C4-2B (cell line): ENCODE data around the gene S1PR4.

Source experiments
- H3K27ac ChIP-seq: fragments of 450-650 bp; 2 replicates; pipeline ENCODE4 v1.5.1; 2017
- ZFX ChIP-seq: fragments of 450-650 bp; IDR thresholded peaks from 2 replicates; pipeline ENCODE4 v1.6.1; 2017
- TF ChIP-seq, protein P1 (sequence below): fragments of 450-650 bp; conservative IDR thresholded peaks from 2 replicates; pipeline ENCODE4 v1.5.1; 2017; ENCODE audit warnings: mild to moderate bottlenecking

S1PR4 gene

DNA sequence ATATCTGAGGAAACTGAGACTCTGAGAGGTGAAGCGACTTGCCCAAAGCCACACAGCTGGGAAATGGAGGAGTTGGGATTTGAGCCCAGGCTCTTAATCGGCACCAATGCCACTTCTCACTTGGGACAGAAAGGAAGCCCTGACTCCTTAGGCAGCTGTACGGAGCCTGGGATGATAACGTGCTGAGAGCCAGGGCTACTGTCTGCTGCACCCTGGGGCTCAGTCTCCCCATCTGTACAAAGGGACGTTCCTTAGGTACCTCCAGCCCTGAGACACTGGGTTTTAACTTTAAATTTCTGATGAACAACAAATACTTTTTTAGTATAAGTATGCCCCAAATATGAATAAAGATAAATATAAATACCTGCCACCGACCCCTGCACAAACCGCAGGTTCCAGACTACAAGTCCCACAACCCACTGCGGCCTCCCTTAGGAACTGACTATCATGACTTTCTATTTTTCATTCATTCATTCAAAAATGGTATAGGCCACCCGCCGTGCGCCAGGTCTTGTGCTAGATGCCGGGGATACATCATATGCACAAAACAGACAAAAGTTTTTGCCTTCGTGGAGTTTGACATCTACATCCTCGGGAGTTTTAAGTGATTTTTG is 6.4 kb downstream of the S1PR4 start:
- peak overlapping the region; percentile 87 for H3K27ac ChIP-seq
- TF ChIP-seq, protein P1, sequence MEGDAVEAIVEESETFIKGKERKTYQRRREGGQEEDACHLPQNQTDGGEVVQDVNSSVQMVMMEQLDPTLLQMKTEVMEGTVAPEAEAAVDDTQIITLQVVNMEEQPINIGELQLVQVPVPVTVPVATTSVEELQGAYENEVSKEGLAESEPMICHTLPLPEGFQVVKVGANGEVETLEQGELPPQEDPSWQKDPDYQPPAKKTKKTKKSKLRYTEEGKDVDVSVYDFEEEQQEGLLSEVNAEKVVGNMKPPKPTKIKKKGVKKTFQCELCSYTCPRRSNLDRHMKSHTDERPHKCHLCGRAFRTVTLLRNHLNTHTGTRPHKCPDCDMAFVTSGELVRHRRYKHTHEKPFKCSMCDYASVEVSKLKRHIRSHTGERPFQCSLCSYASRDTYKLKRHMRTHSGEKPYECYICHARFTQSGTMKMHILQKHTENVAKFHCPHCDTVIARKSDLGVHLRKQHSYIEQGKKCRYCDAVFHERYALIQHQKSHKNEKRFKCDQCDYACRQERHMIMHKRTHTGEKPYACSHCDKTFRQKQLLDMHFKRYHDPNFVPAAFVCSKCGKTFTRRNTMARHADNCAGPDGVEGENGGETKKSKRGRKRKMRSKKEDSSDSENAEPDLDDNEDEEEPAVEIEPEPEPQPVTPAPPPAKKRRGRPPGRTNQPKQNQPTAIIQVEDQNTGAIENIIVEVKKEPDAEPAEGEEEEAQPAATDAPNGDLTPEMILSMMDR: no peak
- TF ChIP-seq ZFX: no peak

DNA sequence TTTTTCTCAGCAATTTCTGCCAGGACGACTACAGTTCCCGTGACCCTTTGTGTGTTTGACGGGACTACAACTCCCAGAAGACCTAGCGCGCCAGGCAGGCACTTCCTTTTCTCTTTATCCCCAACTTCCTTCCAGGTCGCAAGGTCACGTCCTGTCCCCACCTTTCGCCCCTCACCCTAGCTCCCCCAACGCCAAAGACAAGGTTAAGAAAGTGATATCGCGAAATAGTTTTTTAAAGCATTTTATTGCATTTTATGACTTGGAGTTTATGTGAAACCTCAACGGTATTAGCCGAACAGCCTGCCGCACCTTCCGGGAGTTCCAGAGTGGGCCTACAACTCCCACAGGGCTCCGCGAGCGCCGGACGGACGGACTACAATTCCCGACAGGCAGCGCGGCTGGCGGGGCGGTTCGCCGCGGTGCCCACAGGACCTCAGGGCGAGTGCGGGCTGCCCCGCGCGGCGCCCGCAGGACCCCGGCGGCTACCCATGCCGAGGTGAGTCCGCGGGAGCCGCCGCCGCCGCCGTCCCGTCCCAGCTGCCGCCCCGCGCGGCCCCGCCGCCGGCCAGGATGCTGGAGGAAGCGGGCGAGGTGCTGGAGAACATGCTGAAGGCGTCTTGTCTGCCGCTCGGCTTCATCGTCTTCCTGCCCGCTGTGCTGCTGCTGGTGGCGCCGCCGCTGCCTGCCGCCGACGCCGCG is 7.0 kb downstream of the S1PR4 start, which contains the start of gene NCLN:
Gene NCLN (plus strand): TSS at position 470 of the 699 bp plus-strand sequence. CDS start 101 bp downstream, at position 571.
- peak within 1 kb of the TSS; percentile 87 for H3K27ac ChIP-seq
- TF ChIP-seq, protein P1: no peak
- TF ChIP-seq ZFX: no peak

DNA sequence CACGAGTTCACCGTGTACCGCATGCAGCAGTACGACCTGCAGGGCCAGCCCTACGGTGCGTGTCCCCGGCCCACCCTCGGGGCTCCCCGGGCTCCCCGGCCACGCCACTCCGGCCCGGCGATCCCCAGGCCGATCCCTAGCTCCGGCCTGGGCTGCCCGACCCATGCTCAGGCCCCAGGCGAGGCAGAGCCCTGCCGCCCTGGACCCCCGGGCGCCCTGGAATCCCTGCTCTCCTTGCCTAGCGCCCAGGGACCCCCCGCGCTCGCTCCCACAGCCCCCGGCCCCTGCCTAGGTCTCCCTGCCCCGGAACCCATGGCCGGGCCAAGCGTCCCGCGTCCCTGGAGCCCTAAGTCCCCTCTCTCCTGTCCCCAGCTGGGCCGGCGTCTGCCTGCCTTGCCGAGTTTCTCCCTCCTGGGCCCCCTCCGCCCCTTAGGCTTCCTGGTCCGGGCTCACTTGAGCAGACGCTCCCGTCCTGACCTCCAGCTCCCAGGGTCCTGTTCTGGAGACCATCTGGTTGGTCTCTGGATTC is 7.7 kb downstream of the S1PR4 start:
- peak overlapping the region; percentile 87 for H3K27ac ChIP-seq

DNA sequence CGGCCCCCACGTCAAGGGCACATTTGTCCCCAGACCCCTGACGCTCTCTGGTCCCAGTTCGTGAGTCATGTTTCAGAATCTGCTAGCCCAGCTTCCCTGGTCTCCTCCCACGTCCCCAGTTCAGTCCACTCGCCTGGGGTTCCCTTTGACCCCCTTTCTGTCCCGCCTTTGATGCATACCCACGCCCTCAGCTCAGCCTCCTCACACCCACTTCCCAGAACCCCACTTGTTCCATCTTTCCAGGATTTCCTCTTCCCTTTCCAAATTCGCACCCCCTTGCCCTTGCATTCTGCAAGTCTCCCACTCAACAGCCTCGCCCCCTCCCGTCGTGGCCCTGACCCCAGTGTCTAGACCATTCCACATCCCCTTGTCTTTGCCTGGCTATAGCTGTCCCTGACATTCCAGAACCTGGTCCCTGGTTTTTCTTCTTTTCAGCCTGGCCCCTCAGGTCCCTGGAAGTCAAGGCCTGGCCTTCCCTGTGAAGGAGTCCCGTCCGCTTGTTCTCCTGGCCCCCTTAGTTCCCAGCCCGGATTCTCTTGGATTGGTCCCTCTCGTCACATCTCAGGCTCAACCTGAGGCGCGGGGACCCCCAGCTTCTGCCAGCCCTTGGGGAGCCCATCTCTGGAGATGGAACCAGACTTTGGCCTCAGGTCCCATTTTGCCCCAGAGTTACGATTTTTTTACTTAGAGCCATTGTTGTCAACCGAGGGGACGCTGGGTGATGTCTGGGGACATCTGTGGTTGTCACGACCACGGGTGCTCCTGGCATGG is 8.5 kb downstream of the S1PR4 start:
- peak overlapping the region; percentile 87 for H3K27ac ChIP-seq
- TF ChIP-seq, protein P1: no peak
- no peak for TF ChIP-seq ZFX

More for the DNA sequence above, 7.7 kb downstream of the S1PR4 start:
- TF ChIP-seq, protein P1: no peak
- peak; percentile 92; the same call in 1 of the 2 replicates for TF ChIP-seq ZFX

DNA sequence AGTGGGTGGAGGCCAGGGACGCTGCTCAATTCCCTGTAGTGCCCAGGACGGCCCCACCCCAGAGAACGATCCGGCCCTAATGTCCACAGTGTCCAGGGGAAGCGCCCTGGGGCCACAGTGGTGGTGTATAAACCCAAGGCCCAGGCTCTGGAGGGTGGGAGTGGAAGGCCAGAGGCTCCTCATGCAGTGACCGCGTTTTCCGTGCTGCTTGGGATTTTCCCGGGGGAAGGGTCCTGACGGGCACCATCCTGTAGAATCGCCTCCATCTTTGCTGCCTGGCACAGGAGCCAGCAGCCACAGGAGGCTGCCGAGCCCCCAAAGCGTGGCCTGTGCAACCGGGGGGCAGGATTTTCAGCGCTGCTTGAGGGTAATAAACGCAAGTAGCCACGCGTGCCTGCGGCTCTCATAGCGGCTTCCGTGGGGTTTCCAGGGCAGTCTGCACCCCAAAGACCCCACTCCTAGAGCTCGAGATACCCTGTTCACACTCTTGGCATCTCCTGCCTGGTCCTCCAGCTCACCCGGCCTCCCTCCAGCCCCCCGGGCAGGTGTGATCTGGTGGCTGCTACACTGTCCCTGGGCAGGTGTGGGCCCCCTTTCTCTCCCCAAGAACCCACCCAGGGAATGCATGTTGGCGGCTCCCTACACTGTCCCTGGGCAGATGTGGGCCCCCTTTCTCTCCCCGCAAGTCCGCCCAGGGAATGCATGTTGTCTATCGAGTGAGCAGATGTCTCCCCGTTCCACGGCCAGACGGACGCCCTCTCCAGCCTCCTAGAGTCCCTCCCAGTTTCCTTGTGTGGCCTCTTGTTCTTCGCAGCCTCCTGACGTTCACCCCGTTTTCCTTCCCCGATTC is 9.3 kb downstream of the S1PR4 start:
- TF ChIP-seq, protein P1: no peak
- H3K27ac ChIP-seq: no peak overlapping the region

DNA sequence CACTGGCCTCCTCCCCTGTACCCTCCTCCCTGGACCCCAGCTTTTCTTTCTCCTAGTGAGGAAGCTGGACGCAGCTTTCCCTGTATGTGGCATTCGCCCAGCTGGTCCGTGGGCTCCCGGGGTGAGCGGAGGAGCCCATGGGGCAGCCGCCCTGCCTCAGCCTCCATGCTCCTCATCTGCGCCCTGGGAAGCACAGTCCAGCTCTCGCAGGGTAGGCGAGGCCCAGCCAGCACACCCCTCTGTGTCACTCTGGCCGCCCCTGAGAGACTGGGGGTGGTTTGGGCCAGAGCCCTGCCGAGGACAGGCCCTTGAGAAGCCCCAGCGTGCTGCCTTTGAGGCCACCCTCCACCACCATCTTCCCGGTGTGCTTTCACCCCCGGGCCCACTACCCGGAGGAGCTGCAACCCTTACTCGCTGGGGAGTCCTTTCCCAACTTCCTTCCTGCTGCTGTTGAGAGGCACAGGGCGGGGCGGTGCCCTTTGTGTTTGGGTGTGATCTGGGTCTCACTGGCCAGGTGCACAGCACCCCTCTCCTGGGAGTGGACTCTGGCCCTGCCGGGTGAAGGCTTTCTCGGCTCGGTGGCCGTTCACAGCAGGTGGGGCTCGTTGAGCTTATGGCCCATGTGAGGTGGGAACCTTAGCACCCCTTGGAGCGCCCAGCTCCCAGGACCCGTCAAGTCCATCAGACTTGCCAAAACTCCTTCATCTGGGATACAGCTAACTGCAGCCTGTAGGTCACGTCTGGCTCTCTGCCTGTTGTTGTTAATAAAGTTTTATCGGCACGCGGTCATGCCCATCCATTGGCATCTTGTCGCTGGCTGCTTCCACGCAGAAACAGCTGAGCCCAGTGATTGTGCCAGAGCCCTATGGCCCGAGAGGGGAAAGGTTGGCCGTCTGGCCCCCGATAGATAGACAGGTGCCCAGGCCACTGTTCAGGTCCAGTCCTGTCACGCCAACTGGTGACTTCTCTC is 10.3 kb downstream of the S1PR4 start:
- TF ChIP-seq, protein P1: no peak
- no peak for TF ChIP-seq ZFX
- no peak overlapping the region for H3K27ac ChIP-seq
